SK-N-SH (cell line): Measurements from ENCODE around the gene PERCC1.

Experiments used
- CTCF ChIP-seq: fragments of 200-600 bp; sonication (generic); IDR thresholded peaks from 2 replicates; pipeline ENCODE4 v1.6.1; 2017; ENCODE audit warnings: antibody characterized with exemption, mild to moderate bottlenecking, moderate library complexity
- EP300 ChIP-seq, 2 experiments: IDR thresholded peaks; 2 replicates each; pipeline versions ENCODE4 v1.4.0 to v1.6.1; 2012; ENCODE audit warnings: borderline replicate concordance in 1 of 2, low read depth in 1 of 2, low read length in 1 of 2
- EZH2phosphoT487 ChIP-seq: fragments of 200-600 bp; sonication (generic); IDR thresholded peaks from 2 replicates; pipeline ENCODE4 v1.6.1; 2017; ENCODE audit warnings: low read depth, mixed run types, mild to moderate bottlenecking, antibody characterized with exemption, moderate library complexity, borderline replicate concordance
- FOXJ3 ChIP-seq: sonication (generic); formaldehyde crosslinking; IDR thresholded peaks from 2 replicates; pipeline ENCODE4 v1.5.1; 2020; ENCODE audit warnings: mild to moderate bottlenecking, missing genetic modification reagents
- GATA2 ChIP-seq: sonication (generic); formaldehyde crosslinking; IDR thresholded peaks from 2 replicates; pipeline ENCODE4 v1.5.0; 2020; ENCODE audit warnings: mild to moderate bottlenecking, missing genetic modification reagents
- JUND ChIP-seq: IDR thresholded peaks from 2 replicates; pipeline ENCODE4 v1.4.0; 2012
- NRF1 ChIP-seq: IDR thresholded peaks from 2 replicates; pipeline ENCODE4 v1.6.1; 2012; ENCODE audit warnings: low read depth, mild to moderate bottlenecking, low read length
- POLR2AphosphoS5 ChIP-seq: IDR thresholded peaks from 2 replicates; pipeline ENCODE4 v1.6.1; 2012; ENCODE audit warnings: low read depth, low read length
- REST ChIP-seq: IDR thresholded peaks from 2 replicates; pipeline ENCODE4 v1.6.1; 2012; ENCODE audit warnings: mild to moderate bottlenecking, low read depth, low read length, moderate library complexity
- TEAD4 ChIP-seq: IDR thresholded peaks from 2 replicates; pipeline ENCODE4 v1.4.0; 2012; ENCODE audit warnings: mild to moderate bottlenecking, borderline replicate concordance; ENCODE audit not compliant: insufficient read depth
- USF1 ChIP-seq: IDR thresholded peaks from 2 replicates; pipeline ENCODE4 v1.4.0; 2012; ENCODE audit warnings: low read depth, borderline replicate concordance
- YY1 ChIP-seq: IDR thresholded peaks from 2 replicates; pipeline ENCODE4 v1.4.0; 2012; ENCODE audit warnings: low read depth, mild to moderate bottlenecking

- TF ChIP-seq CTCF (no peak), EP300 (IDR thresholded peaks at IDR 0.05; ENCODE audit: borderline replicate concordance in 1 of 2, low read depth in 1 of 2, low read length in 1 of 2) (no peak), JUND (no peak), POLR2AphosphoS5 (no peak), TEAD4 (no peak), EZH2phosphoT487 (no peak), USF1 (no peak), REST (no peak), GATA2 (CRISPR knock-in tag) (no peak), NRF1 (no peak), YY1 (no peak), FOXJ3 (CRISPR knock-in tag) (no peak)
These were observed 4.0 kb upstream of the PERCC1 start for GRCh38 chr16:1426734-1427471.
